HG03565 (cell line): Measurements from ENCODE around the gene EYA4.
A peak's percentile ranks its signal among the peaks of the same experiment; 100 is the strongest.

Source experiments
- ATAC-seq: cut with Tn5 transposase; IDR thresholded peaks from one replicate; pipeline ENCODE4 v1.9.1; 2021; ENCODE audit warnings: mild to moderate bottlenecking, moderate library complexity; ENCODE audit not compliant: unreplicated experiment

Gene EYA4

GRCh38 chr6:133504158-133504557, 263.0 kb downstream of the EYA4 start:
- ATAC-seq, result no peak

GRCh38 chr6:133504761-133505160, 263.6 kb downstream of the EYA4 start:
- no peak for ATAC-seq

- ATAC-seq, result no peak
Observed at GRCh38 chr6:133505681-133506080, 264.5 kb downstream of the EYA4 start.

- peak; percentile 63 for ATAC-seq
Observed at GRCh38 chr6:133512410-133513016, 271.4 kb downstream of the EYA4 start.

GRCh38 chr6:133523816-133524215, 282.7 kb downstream of the EYA4 start:
- ATAC-seq, result no peak

GRCh38 chr6:133526436-133526835, 285.3 kb downstream of the EYA4 start:
- no peak for ATAC-seq

- ATAC-seq, result no peak
Observed at GRCh38 chr6:133528566-133528965, 287.4 kb downstream of the EYA4 start.

- no peak for ATAC-seq
Observed at GRCh38 chr6:133532908-133533307, 291.8 kb downstream of the EYA4 start.

- no peak for ATAC-seq
Observed at GRCh38 chr6:133539502-133540259, 298.5 kb downstream of the EYA4 start.

- ATAC-seq, result no peak
Observed at GRCh38 chr6:133540361-133540760, 299.2 kb downstream of the EYA4 start.

GRCh38 chr6:133541040-133541439, 299.9 kb downstream of the EYA4 start:
- no peak for ATAC-seq

- ATAC-seq, result peak; percentile 49
Observed at GRCh38 chr6:133542056-133542821, 301.1 kb downstream of the EYA4 start.

GRCh38 chr6:133544419-133544818, 303.3 kb downstream of the EYA4 start:
- no peak for ATAC-seq

GRCh38 chr6:133546098-133546497, 304.9 kb downstream of the EYA4 start:
- no peak for ATAC-seq

- no peak for ATAC-seq
Observed at GRCh38 chr6:133547136-133547535, 306.0 kb downstream of the EYA4 start.

GRCh38 chr6:133548423-133549159, 307.4 kb downstream of the EYA4 start:
- ATAC-seq, result no peak

- ATAC-seq, result no peak
Observed at GRCh38 chr6:133549371-133549801, 308.2 kb downstream of the EYA4 start.

- no peak for ATAC-seq
Observed at GRCh38 chr6:133550026-133550425, 308.9 kb downstream of the EYA4 start.

GRCh38 chr6:133551436-133551835, 310.3 kb downstream of the EYA4 start:
- no peak for ATAC-seq

GRCh38 chr6:133551847-133552341, 310.7 kb downstream of the EYA4 start:
- ATAC-seq, result no peak

- ATAC-seq, result peak; percentile 76
Observed at GRCh38 chr6:133553652-133554051, 312.5 kb downstream of the EYA4 start.
